ENCODE results near the gene EPHA6. TPM values are rescaled to one million over a fixed set of nuclear protein-coding genes. Genes with fewer than 3 reads are reported as not detected.

EPHA6 gene
- total RNA-seq, 2 experiments from 2014 or later = not detected

DNA sequence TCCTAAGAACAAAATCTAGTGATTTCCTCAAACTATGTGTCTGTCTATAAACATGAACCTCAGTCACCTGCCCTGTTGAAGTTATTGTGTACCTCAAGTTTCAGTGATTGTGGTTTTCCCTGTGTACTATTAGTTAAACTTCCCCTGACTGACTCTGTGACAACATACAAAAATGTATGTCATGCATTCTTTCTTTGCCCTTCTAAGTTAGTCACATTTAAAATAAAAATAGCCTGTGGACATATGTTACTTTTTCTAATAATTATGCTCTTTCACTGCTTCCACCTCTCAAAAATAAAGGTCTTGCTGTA is 29.8 kb downstream of the EPHA6 start:
- POLR2A ChIA-PET = no interaction called here

DNA sequence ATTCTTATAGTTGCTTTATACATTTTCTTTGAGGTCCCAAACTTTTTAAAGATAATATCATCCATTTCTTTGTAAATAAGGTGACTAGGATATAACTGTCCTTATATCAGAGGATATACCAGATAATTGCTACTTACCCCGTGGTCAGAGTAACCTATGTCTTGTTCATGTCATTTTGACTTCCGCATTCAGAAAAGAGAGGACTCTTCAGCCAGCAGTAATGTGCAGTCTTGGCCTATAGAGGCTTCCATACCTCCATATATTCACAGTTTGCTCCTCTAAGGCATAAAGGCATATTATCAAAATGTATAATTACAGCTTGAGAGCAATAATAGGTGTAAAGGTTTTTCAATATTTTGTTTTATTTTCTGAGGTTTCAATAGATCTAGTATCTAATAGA is 38.5 kb downstream of the EPHA6 start:
- H3K4me1 Mint-ChIP-seq (ENCODE audit: low read depth) = no peaks in the 10 kb centered on the region
- H3K27me3 Mint-ChIP-seq = no peaks in the 10 kb centered on the region
- H3K9me3 Mint-ChIP-seq = peaks cover 3% of the 10 kb centered on the region
- H3K36me3 Mint-ChIP-seq (ENCODE audit: low read depth) = no peaks in the 10 kb centered on the region
- Histone ChIP-seq H3K4me1 (ENCODE audit: insufficient read depth, low read length) (no peaks in the 10 kb centered on the region), H3K27me3 (ENCODE audit: control insufficient read depth in 1 of 2, insufficient read depth in 2 of 2, low read length in 2 of 2) (no peaks in the 10 kb centered on the region), H3K27ac (ENCODE audit: low read depth in 1 of 2, low read length in 2 of 2) (no peak overlapping the region), H3K9me3 (ENCODE audit: control insufficient read depth in 1 of 2, insufficient read depth in 1 of 2, low read length in 2 of 2) (no peaks in the 10 kb centered on the region), H3K36me3 (ENCODE audit: insufficient read depth, low read length) (no peaks in the 10 kb centered on the region), H3K4me3 (ENCODE audit: low read length) (no peak overlapping the region)
- TF ChIP-seq, protein P1, sequence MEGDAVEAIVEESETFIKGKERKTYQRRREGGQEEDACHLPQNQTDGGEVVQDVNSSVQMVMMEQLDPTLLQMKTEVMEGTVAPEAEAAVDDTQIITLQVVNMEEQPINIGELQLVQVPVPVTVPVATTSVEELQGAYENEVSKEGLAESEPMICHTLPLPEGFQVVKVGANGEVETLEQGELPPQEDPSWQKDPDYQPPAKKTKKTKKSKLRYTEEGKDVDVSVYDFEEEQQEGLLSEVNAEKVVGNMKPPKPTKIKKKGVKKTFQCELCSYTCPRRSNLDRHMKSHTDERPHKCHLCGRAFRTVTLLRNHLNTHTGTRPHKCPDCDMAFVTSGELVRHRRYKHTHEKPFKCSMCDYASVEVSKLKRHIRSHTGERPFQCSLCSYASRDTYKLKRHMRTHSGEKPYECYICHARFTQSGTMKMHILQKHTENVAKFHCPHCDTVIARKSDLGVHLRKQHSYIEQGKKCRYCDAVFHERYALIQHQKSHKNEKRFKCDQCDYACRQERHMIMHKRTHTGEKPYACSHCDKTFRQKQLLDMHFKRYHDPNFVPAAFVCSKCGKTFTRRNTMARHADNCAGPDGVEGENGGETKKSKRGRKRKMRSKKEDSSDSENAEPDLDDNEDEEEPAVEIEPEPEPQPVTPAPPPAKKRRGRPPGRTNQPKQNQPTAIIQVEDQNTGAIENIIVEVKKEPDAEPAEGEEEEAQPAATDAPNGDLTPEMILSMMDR (IDR thresholded peaks at IDR 0.05) = no peak
- intact Hi-C loops (cut with DNase I, micrococcal nuclease) = no loop called here
- ChIA-PET CTCF (no interaction called here), POLR2A (no interaction called here)
- no peak overlapping the region for H3K4me3 Mint-ChIP-seq
- DNase-seq = no peak
- ATAC-seq (ENCODE audit: poor library complexity) = no peak
- H3K27ac Mint-ChIP-seq = no peak overlapping the region

More for the DNA sequence above, 29.8 kb downstream of the EPHA6 start:
- no peak overlapping the region for H3K27ac Mint-ChIP-seq
- TF ChIP-seq, protein P1 (IDR thresholded peaks at IDR 0.05) = no peak
- ATAC-seq (ENCODE audit: poor library complexity) (no peak), DNase-seq (no peak)
- no peaks in the 10 kb centered on the region for H3K36me3 Mint-ChIP-seq (ENCODE audit: low read depth)
- no peaks in the 10 kb centered on the region for H3K4me1 Mint-ChIP-seq (ENCODE audit: low read depth)
- no peaks in the 10 kb centered on the region for H3K27me3 Mint-ChIP-seq
- no peaks in the 10 kb centered on the region for H3K36me3 ChIP-seq (ENCODE audit: insufficient read depth, low read length)
- H3K9me3 ChIP-seq (ENCODE audit: control insufficient read depth in 1 of 2, insufficient read depth in 1 of 2, low read length in 2 of 2) = no peaks in the 10 kb centered on the region
- H3K4me1 ChIP-seq (ENCODE audit: insufficient read depth, low read length) = no peaks in the 10 kb centered on the region
- H3K4me3 ChIP-seq (ENCODE audit: low read length) = no peak overlapping the region
- no peak overlapping the region for H3K4me3 Mint-ChIP-seq
- no peak overlapping the region for H3K27ac ChIP-seq (ENCODE audit: low read depth in 1 of 2, low read length in 2 of 2)
- no peaks in the 10 kb centered on the region for H3K9me3 Mint-ChIP-seq
- H3K27me3 ChIP-seq (ENCODE audit: control insufficient read depth in 1 of 2, insufficient read depth in 2 of 2, low read length in 2 of 2) = no peaks in the 10 kb centered on the region
- intact Hi-C loops (cut with DNase I, micrococcal nuclease) = no loop called here
- CTCF ChIA-PET = no interaction called here

DNA sequence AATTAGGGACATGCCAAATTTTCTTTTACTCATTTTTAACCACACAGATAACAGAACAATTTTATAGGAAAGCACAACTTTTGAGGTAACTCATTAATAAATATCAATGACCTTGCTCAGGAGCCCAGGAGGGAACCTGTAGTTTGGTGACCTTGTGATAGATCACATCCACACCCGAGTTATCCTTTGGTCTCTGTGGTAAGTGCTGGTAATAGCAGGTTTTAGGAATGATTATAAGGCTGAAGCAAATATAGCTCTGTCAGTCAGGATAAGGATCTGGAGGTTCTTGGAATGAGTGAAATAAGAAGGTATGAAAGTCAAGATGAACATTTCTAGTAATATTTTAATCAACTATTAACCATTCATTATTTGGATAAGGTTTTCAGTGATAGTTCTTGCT is 46.5 kb downstream of the EPHA6 start:
- Mint-ChIP-seq H3K4me1 (ENCODE audit: low read depth) (no peaks in the 10 kb centered on the region), H3K9me3 (no peaks in the 10 kb centered on the region), H3K4me3 (no peak overlapping the region), H3K36me3 (ENCODE audit: low read depth) (no peaks in the 10 kb centered on the region), H3K27me3 (no peaks in the 10 kb centered on the region), H3K27ac (no peak overlapping the region)
- TF ChIP-seq, protein P1 (IDR thresholded peaks at IDR 0.05) = no peak
- DNase-seq (no peak), ATAC-seq (ENCODE audit: poor library complexity) (no peak)
- intact Hi-C loops (cut with DNase I, micrococcal nuclease) = loop anchor here in 1 of 2 experiments (5.0 kb wide), 1 partner anchor 1161 kb away; no protein-coding TSS in a partner anchor
- ChIA-PET POLR2A (no interaction called here), CTCF (no interaction called here)
- no peaks in the 10 kb centered on the region for H3K27me3 ChIP-seq (ENCODE audit: control insufficient read depth in 1 of 2, insufficient read depth in 2 of 2, low read length in 2 of 2)
- H3K4me1 ChIP-seq (ENCODE audit: insufficient read depth, low read length) = no peaks in the 10 kb centered on the region
- no peak overlapping the region for H3K4me3 ChIP-seq (ENCODE audit: low read length)
- no peaks in the 10 kb centered on the region for H3K36me3 ChIP-seq (ENCODE audit: insufficient read depth, low read length)
- no peaks in the 10 kb centered on the region for H3K9me3 ChIP-seq (ENCODE audit: control insufficient read depth in 1 of 2, insufficient read depth in 1 of 2, low read length in 2 of 2)
- H3K27ac ChIP-seq (ENCODE audit: low read depth in 1 of 2, low read length in 2 of 2) = no peak overlapping the region
